ENCODE measurements around the gene MTARC2. TPM values are rescaled to one million over a fixed set of nuclear protein-coding genes. Genes with fewer than 3 reads are reported as not detected.

The MTARC2 gene
- total and polyA plus RNA-seq, 2 of the 4 experiments (the other 2 are of a cell fraction): 0.36 to 2.6 TPM

- Histone ChIP-seq H2BK5ac (ENCODE audit: low read depth, low read length, poor library complexity, severe bottlenecking) (peak overlapping the region; percentile 39), H3K9me1 (ENCODE audit: insufficient read depth, low read length) (no peaks in the 10 kb centered on the region), H3K79me1 (ENCODE audit: low read depth in 1 of 2, low read length in 2 of 2) (no peaks in the 10 kb centered on the region), H3K9me3 (ENCODE audit: control insufficient read depth, insufficient read depth, low read length) (no peaks in the 10 kb centered on the region), H2AK5ac (ENCODE audit: low read depth, low read length) (no peak overlapping the region; the same call in 1 of the 2 replicates), H4K20me1 (ENCODE audit: insufficient read depth, low read length) (no peaks in the 10 kb centered on the region), H2AK9ac (replicated peaks; ENCODE audit: low read depth, low read length, poor library complexity) (no peak overlapping the region), H3K4me2 (ENCODE audit: low read depth, low read length) (peak overlapping the region; percentile 66; the same call in 1 of the 2 replicates), H3K14ac (replicated peaks; ENCODE audit: low read depth, low read length) (no peak overlapping the region), H3K36me3 (ENCODE audit: control insufficient read depth, insufficient read depth, low read length) (no peaks in the 10 kb centered on the region), H3K9ac (ENCODE audit: low read depth, low read length) (0 out of 2 replicates have a peak overlapping the region, but pooled peaks have one; percentile 35), H3K23ac (ENCODE audit: low read depth, low read length) (no peak overlapping the region), H2BK15ac (ENCODE audit: low read depth, low read length) (peak overlapping the region; percentile 45; the same call in 2 of the 3 replicates), H3K27ac (ENCODE audit: insufficient read depth, low read length) (peak overlapping the region; percentile 79; the same call in 1 of the 2 replicates), H4K8ac (ENCODE audit: low read depth in 2 of 2, low read length in 2 of 2) (peak overlapping the region in 1 of 2 experiments; percentile 59; a peak in 1 of 4 replicates), H3K4me3 (ENCODE audit: insufficient read depth, low read depth, low read length) (no peak overlapping the region), H4K5ac (ENCODE audit: low read depth, low read length) (peak overlapping the region; percentile 56; the same call in 1 of the 2 replicates), H2AFZ (replicated peaks; ENCODE audit: low read length, poor library complexity) (peak overlapping the region; percentile 46), H2BK120ac (ENCODE audit: low read depth, low read length) (peak overlapping the region; percentile 63), H3K4me1 (ENCODE audit: control insufficient read depth, insufficient read depth, low read length) (peaks cover 10% of the 10 kb centered on the region; the same call in 1 of the 2 replicates), H3K18ac (ENCODE audit: low read depth, low read length) (peak overlapping the region; percentile 30; the same call in 1 of the 2 replicates), H3K56ac (ENCODE audit: extremely low read depth, insufficient read depth, low read length) (no peak overlapping the region), H3K27me3 (ENCODE audit: control insufficient read depth, insufficient read depth, low read length) (no peaks in the 10 kb centered on the region; the same call in 1 of the 2 replicates), H4K91ac (ENCODE audit: insufficient read depth, low read depth, low read length) (peak overlapping the region; percentile 65), H3K4ac (ENCODE audit: low read depth, low read length) (peak overlapping the region; percentile 43), H2BK20ac (ENCODE audit: low read depth, low read length) (peak overlapping the region; percentile 40)
- DNase-seq (peak; percentile 36), ATAC-seq (ENCODE audit: low read depth) (peak; percentile 69)
- no TSS peak for BruUV-seq (replicated peaks)
- intact Hi-C loops (cut with micrococcal nuclease): no loop called here
- no peak for TF ChIP-seq CEBPB (IDR thresholded peaks at IDR 0.05; ENCODE audit: low read depth, low read length)
- TF ChIP-seq SMC3 (IDR thresholded peaks at IDR 0.05; ENCODE audit: low read depth, low read length): 0 out of 2 replicates have a peak, but pooled peaks have one; percentile 14
- peak; percentile 22; the same call in 1 of the 2 replicates for TF ChIP-seq RAD21 (IDR thresholded peaks at IDR 0.05; ENCODE audit: low read length)
- TF ChIP-seq, protein P1, sequence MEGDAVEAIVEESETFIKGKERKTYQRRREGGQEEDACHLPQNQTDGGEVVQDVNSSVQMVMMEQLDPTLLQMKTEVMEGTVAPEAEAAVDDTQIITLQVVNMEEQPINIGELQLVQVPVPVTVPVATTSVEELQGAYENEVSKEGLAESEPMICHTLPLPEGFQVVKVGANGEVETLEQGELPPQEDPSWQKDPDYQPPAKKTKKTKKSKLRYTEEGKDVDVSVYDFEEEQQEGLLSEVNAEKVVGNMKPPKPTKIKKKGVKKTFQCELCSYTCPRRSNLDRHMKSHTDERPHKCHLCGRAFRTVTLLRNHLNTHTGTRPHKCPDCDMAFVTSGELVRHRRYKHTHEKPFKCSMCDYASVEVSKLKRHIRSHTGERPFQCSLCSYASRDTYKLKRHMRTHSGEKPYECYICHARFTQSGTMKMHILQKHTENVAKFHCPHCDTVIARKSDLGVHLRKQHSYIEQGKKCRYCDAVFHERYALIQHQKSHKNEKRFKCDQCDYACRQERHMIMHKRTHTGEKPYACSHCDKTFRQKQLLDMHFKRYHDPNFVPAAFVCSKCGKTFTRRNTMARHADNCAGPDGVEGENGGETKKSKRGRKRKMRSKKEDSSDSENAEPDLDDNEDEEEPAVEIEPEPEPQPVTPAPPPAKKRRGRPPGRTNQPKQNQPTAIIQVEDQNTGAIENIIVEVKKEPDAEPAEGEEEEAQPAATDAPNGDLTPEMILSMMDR (conservative IDR thresholded peaks at IDR 0.05; ENCODE audit: low read depth, low read length): peak; percentile 55
- dilution Hi-C loops (cut with HindIII; ENCODE audit: low sequenced_read_pairs, unreplicated experiment): no loop called here
- ChIA-PET CTCF (interaction anchor here (0.6 to 1.2 kb wide), 7 partner anchors 11 to 1864 kb away, joined by 3 read pairs; partner anchors contain the start of gene MTARC1), POLR2A (ENCODE audit: unreplicated experiment) (interaction anchor here (0.6 kb wide), 2 partner anchors 483 to 566 kb away, joined by 10 read pairs; no protein-coding TSS in a partner anchor)
- in situ Hi-C loops (cut with MboI; ENCODE audit: low sequenced_read_pairs): no loop called here
- 85% methylated on average over 4 of the region's 10 CpGs; no CpG with 5 or more reads in 1 of the 2 experiments for WGBS, 2 experiments (ENCODE audit: extremely low coverage in 2 of 2, insufficient read length in 1 of 2)
Measured at GRCh38 chr1:220803401-220804201, 55.5 kb downstream of the MTARC2 start.
